Spleen (tissue), 11 donors: ENCODE results near the gene RAB40B. TPM values are rescaled to one million over a fixed set of nuclear protein-coding genes. Genes with fewer than 3 reads are reported as not detected.

ENCODE experiments used
- DNase-seq: peaks from one replicate; pipeline ENCODE4 v3.0.0-alpha.2; 2020
- H3K27ac ChIP-seq, 8 donors: fragments of 200-600 bp; sonication (generic) in 7 of 8; 1 replicate in 4 of 8; 2 replicates in 4 of 8; pipeline versions ENCODE4 v1.5.0 to v1.8.0; 2016 to 2021; ENCODE audit warnings: inconsistent platforms in 4 of 8, mild to moderate bottlenecking in 4 of 8, moderate library complexity in 1 of 8
- H3K27me3 ChIP-seq, 7 donors: fragments of 200-600 bp; sonication (generic) in 6 of 7; replicated peaks in 1 of 7; 1 replicate in 4 of 7; 2 replicates in 3 of 7; pipeline versions ENCODE4 v1.5.0 to v1.8.0; 2016 to 2021; ENCODE audit warnings: inconsistent platforms in 3 of 7, mild to moderate bottlenecking in 1 of 7
- H3K36me3 ChIP-seq, 6 donors: fragments of 200-600 bp; sonication (generic) in 5 of 6; 1 replicate in 4 of 6; 2 replicates in 2 of 6; pipeline versions ENCODE4 v1.5.0 to v1.8.0; 2016 to 2021; ENCODE audit warnings: inconsistent platforms in 2 of 6
- H3K4me1 ChIP-seq, 6 donors: fragments of 200-600 bp; sonication (generic) in 5 of 6; 1 replicate in 3 of 6; 2 replicates in 3 of 6; pipeline versions ENCODE4 v1.5.0 to v1.8.0; 2016 to 2021; ENCODE audit warnings: inconsistent platforms in 3 of 6
- H3K4me3 ChIP-seq, 8 donors: fragments of 200-600 bp; sonication (generic) in 7 of 8; 1 replicate in 4 of 8; 2 replicates in 4 of 8; pipeline versions ENCODE4 v1.5.0 to v1.8.0; 2016 to 2021; ENCODE audit warnings: inconsistent platforms in 4 of 8, mild to moderate bottlenecking in 4 of 8, moderate library complexity in 2 of 8
- H3K9me3 ChIP-seq, 8 donors: fragments of 200-600 bp; sonication (generic) in 7 of 8; 1 replicate in 4 of 8; 2 replicates in 4 of 8; pipeline versions ENCODE4 v1.5.0 to v1.8.0; 2016 to 2021; ENCODE audit warnings: inconsistent platforms in 4 of 8
- POLR2A ChIP-seq, 3 donors: fragments of 450-650 bp; IDR thresholded peaks; one replicate each; pipeline ENCODE4 v1.5.1; 2017; ENCODE audit warnings: antibody characterized with exemption in 3 of 3, mild to moderate bottlenecking in 1 of 3
- POLR2AphosphoS5 ChIP-seq, 3 donors: sonication (generic); formaldehyde crosslinking; IDR thresholded peaks; one replicate each; pipeline ENCODE4 v1.5.1; 2017; ENCODE audit warnings: antibody characterized with exemption in 3 of 3
- WGBS, 5 donors: extraction: QIAGEN DNeasy Blood & Tissue Kit in 3 of 5; methylation state at CpG; one replicate each; pipeline versions ENCODE4 v1.1.5 to v1.1.7; 2013 to 2018; 5-methylcytosine and 5-hydroxymethylcytosine counted together
- intact Hi-C: fragments of 100-400 bp; cut with DNase I; formaldehyde crosslinking; loops from one replicate; pipeline ENCODE4 v1.15.0; 2023; ENCODE audit warnings: low total_unique reads
- polyA plus RNA-seq, 3 donors: library from polyadenylated mRNA; stranded (reverse); fragments of 200-250 nt; gene quantifications; one replicate each; pipeline ENCODE4 v1.2.1, GENCODE V29; 2013
- total RNA-seq, 7 donors: library from RNA; depleted of rRNA in 3 of 7; stranded (reverse); fragments of >200 nt in 3 of 7; fragmentation: NEBNext Ultra II Directional in 4 of 7; extraction: Animal tissue kit (Norgen Biotek cat#: 25700) in 4 of 7; gene quantifications; one replicate each; pipeline versions ENCODE4 v1.1.0 to v1.2.1, GENCODE V29; 2016 to 2021
- TF ChIP-seq, protein P1 (sequence below), 11 experiments: fragments of 200-600 bp in 7 of 11; fragments of 450-650 bp in 4 of 11; sonication (generic) in 4 of 11; IDR thresholded peaks in 8 of 11; conservative IDR thresholded peaks in 3 of 11; 1 replicate in 7 of 11; 2 replicates in 4 of 11; pipeline versions ENCODE4 v1.4.0 to v1.8.0; 2016 to 2021; ENCODE audit warnings: antibody characterized with exemption in 11 of 11, inconsistent platforms in 4 of 11, mild to moderate bottlenecking in 1 of 11
- donor health status: healthy with polysubstance abuse.
- donor health status: DM: no; HTN: no; CAD: no; lungs with moderate emphysema.
- donor health status: DM: no; HTN: no; CAD: no.
- donor health status: Bipolar disorder and iron deficiency.
- donor health status: healthy.
- donor health status: DM: no; HTN: no; CAD: no.
- donor health status: DM: yes; HTN: yes; CAD: no.

The RAB40B gene
- total and polyA plus RNA-seq, 10 donors = 4.1 to 13.6 (median 6.9) TPM

DNA sequence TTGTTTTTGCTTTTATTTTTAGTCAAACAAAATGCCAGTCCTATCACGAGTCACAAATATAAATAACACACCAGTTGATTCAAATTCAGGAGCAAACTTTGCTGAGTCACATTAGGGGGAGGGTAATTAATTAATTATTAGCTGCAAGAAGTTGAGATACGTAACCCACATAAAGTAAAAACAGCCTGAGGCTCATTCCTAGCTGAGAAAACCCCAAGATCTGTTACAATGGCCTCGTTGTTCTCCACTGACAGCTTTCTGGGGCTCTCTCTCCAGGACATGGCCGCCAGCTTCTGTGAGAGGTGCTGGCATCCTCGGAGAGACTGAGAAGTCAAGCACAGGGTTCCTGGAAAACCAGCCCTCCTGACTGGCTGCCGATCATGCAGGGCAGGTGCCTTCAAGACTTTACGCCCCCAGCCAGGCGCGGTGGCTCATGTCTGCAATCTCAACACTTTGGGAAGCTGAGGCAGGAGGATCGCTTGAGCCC lies 11.1 kb downstream of the RAB40B start:
- intact Hi-C loops = no loop called here
- WGBS, 5 donors = 79 to 94% (median 83%) methylated on average over 10 of the region's 10 CpGs
- H3K4me1 ChIP-seq = no peaks in the 10 kb centered on the region
- TF ChIP-seq POLR2AphosphoS5 (IDR thresholded peaks at IDR 0.05) (no peak), POLR2A (IDR thresholded peaks at IDR 0.05) (no peak)
- TF ChIP-seq, protein P1, sequence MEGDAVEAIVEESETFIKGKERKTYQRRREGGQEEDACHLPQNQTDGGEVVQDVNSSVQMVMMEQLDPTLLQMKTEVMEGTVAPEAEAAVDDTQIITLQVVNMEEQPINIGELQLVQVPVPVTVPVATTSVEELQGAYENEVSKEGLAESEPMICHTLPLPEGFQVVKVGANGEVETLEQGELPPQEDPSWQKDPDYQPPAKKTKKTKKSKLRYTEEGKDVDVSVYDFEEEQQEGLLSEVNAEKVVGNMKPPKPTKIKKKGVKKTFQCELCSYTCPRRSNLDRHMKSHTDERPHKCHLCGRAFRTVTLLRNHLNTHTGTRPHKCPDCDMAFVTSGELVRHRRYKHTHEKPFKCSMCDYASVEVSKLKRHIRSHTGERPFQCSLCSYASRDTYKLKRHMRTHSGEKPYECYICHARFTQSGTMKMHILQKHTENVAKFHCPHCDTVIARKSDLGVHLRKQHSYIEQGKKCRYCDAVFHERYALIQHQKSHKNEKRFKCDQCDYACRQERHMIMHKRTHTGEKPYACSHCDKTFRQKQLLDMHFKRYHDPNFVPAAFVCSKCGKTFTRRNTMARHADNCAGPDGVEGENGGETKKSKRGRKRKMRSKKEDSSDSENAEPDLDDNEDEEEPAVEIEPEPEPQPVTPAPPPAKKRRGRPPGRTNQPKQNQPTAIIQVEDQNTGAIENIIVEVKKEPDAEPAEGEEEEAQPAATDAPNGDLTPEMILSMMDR (IDR thresholded peaks at IDR 0.05 in 8 of 11, conservative IDR thresholded peaks at IDR 0.05 in 3 of 11) = no peak
- no peak overlapping the region for H3K4me3 ChIP-seq
- no peaks in the 10 kb centered on the region for H3K36me3 ChIP-seq
- no peaks in the 10 kb centered on the region for H3K27me3 ChIP-seq
- DNase-seq = no peak
- peaks cover 0 to 5% (median under 1%) of the 10 kb centered on the region in 8 donors for H3K9me3 ChIP-seq
- no peak overlapping the region for H3K27ac ChIP-seq

- WGBS, 5 donors = 88 to 96% (median 93%) methylated on average over 18 to 19 of the region's 19 CpGs
- DNase-seq = no peak
- Histone ChIP-seq H3K4me1 (no peaks in the 10 kb centered on the region), H3K4me3 (no peak overlapping the region), H3K9me3 (peaks cover 0 to 12% (median 8%) of the 10 kb centered on the region in 8 donors), H3K27me3 (no peaks in the 10 kb centered on the region), H3K27ac (no peak overlapping the region), H3K36me3 (no peaks in the 10 kb centered on the region)
- intact Hi-C loops = no loop called here
- TF ChIP-seq, protein P1 (IDR thresholded peaks at IDR 0.05 in 8 of 11, conservative IDR thresholded peaks at IDR 0.05 in 3 of 11) = no peak
- TF ChIP-seq POLR2AphosphoS5 (IDR thresholded peaks at IDR 0.05) (no peak), POLR2A (IDR thresholded peaks at IDR 0.05) (no peak)
These were observed 11.9 kb downstream of the RAB40B start for GRCh38 chr17:82686366-82687324.

GRCh38 chr17:82685291-82685690 lies 13.2 kb downstream of the RAB40B start:
- no peak for DNase-seq
- no peak for TF ChIP-seq POLR2AphosphoS5 (IDR thresholded peaks at IDR 0.05)
- no peak for TF ChIP-seq POLR2A (IDR thresholded peaks at IDR 0.05)
- TF ChIP-seq, protein P1 (IDR thresholded peaks at IDR 0.05 in 8 of 11, conservative IDR thresholded peaks at IDR 0.05 in 3 of 11) = no peak
- WGBS, 5 donors = 92 to 95% (median 94%) methylated on average over 12 of the region's 12 CpGs
- no peak overlapping the region for H3K27ac ChIP-seq
- H3K4me3 ChIP-seq = no peak overlapping the region
- H3K36me3 ChIP-seq = no peaks in the 10 kb centered on the region
- intact Hi-C loops = no loop called here
- H3K4me1 ChIP-seq = no peaks in the 10 kb centered on the region
- peaks cover 0 to 21% (median 16%) of the 10 kb centered on the region in 8 donors for H3K9me3 ChIP-seq
- no peaks in the 10 kb centered on the region for H3K27me3 ChIP-seq

- intact Hi-C loops = no loop called here
- Histone ChIP-seq H3K27me3 (no peaks in the 10 kb centered on the region), H3K36me3 (no peaks in the 10 kb centered on the region), H3K27ac (no peak overlapping the region), H3K4me1 (no peaks in the 10 kb centered on the region), H3K4me3 (no peak overlapping the region), H3K9me3 (peaks cover 0 to 21% (median 16%) of the 10 kb centered on the region in 8 donors)
- 89 to 92% (median 91%) methylated on average over 13 of the region's 13 CpGs for WGBS, 5 donors
- TF ChIP-seq POLR2A (IDR thresholded peaks at IDR 0.05) = no peak
- TF ChIP-seq POLR2AphosphoS5 (IDR thresholded peaks at IDR 0.05) = no peak
- TF ChIP-seq, protein P1 (IDR thresholded peaks at IDR 0.05 in 8 of 11, conservative IDR thresholded peaks at IDR 0.05 in 3 of 11) = no peak
- no peak for DNase-seq
These were observed 14.2 kb downstream of the RAB40B start for GRCh38 chr17:82684228-82684841.
